ENCODE measurements around the gene TP53INP2. TPM values are rescaled to one million over a fixed set of nuclear protein-coding genes. Genes with fewer than 3 reads are reported as not detected.

The TP53INP2 gene
- total and polyA plus RNA-seq, 2 of the 13 experiments (the other 11 are each of a cell fraction or from before 2014, with no cell fraction given), result 5.2 to 18.8 TPM

GRCh38 chr20:34703424-34704176, 544 bp upstream of the TP53INP2 start (continued):
- no peak for TF ChIP-seq TFDP2 (CRISPR knock-in tag; IDR thresholded peaks at IDR 0.05)
- peak; percentile 58 for TF ChIP-seq XRCC5 (optimal IDR thresholded peaks at IDR 0.05; ENCODE audit: low read length)
- no peak for TF ChIP-seq JDP2 (CRISPR knock-in tag; IDR thresholded peaks at IDR 0.05; ENCODE audit: borderline replicate concordance)
- no peak for TF ChIP-seq ZNF607 (CRISPR knock-in tag; IDR thresholded peaks at IDR 0.05; ENCODE audit: borderline replicate concordance)
- TF ChIP-seq ZNF253 (CRISPR knock-in tag; IDR thresholded peaks at IDR 0.05; ENCODE audit: borderline replicate concordance), result 0 out of 2 replicates have a peak, but pooled peaks have one; percentile 15
- no peak for TF ChIP-seq CBX2 (IDR thresholded peaks at IDR 0.05; ENCODE audit: low read depth, low read length)
- peak; percentile 59 for TF ChIP-seq CBX2 (CRISPR knock-in tag; IDR thresholded peaks at IDR 0.05; ENCODE audit: low read depth)
- peak; percentile 72; the same call in 1 of the 2 replicates for TF ChIP-seq ZNF331 (CRISPR knock-in tag; IDR thresholded peaks at IDR 0.05)
- TF ChIP-seq TARDBP (CRISPR knock-in tag; IDR thresholded peaks at IDR 0.05), result peak; percentile 82
- TF ChIP-seq ZBTB1 (CRISPR knock-in tag; IDR thresholded peaks at IDR 0.05; ENCODE audit: borderline replicate concordance), result no peak
- TF ChIP-seq ZNF24 (IDR thresholded peaks at IDR 0.05), result no peak
- TF ChIP-seq ZKSCAN8 (CRISPR knock-in tag; IDR thresholded peaks at IDR 0.05; ENCODE audit: borderline replicate concordance), result peak; percentile 100
- TF ChIP-seq ZNF12 (CRISPR knock-in tag; IDR thresholded peaks at IDR 0.05), result no peak
- 0 out of 2 replicates have a peak, but pooled peaks have one; percentile 14 for TF ChIP-seq ZNF766 (CRISPR knock-in tag; IDR thresholded peaks at IDR 0.05; ENCODE audit: borderline replicate concordance)
- TF ChIP-seq ZNF260 (CRISPR knock-in tag; IDR thresholded peaks at IDR 0.05; ENCODE audit: borderline replicate concordance, low read depth), result no peak
- TF ChIP-seq ZNF713 (CRISPR knock-in tag; IDR thresholded peaks at IDR 0.05), result peak; percentile 56; the same call in 1 of the 2 replicates
- TF ChIP-seq, protein P1, sequence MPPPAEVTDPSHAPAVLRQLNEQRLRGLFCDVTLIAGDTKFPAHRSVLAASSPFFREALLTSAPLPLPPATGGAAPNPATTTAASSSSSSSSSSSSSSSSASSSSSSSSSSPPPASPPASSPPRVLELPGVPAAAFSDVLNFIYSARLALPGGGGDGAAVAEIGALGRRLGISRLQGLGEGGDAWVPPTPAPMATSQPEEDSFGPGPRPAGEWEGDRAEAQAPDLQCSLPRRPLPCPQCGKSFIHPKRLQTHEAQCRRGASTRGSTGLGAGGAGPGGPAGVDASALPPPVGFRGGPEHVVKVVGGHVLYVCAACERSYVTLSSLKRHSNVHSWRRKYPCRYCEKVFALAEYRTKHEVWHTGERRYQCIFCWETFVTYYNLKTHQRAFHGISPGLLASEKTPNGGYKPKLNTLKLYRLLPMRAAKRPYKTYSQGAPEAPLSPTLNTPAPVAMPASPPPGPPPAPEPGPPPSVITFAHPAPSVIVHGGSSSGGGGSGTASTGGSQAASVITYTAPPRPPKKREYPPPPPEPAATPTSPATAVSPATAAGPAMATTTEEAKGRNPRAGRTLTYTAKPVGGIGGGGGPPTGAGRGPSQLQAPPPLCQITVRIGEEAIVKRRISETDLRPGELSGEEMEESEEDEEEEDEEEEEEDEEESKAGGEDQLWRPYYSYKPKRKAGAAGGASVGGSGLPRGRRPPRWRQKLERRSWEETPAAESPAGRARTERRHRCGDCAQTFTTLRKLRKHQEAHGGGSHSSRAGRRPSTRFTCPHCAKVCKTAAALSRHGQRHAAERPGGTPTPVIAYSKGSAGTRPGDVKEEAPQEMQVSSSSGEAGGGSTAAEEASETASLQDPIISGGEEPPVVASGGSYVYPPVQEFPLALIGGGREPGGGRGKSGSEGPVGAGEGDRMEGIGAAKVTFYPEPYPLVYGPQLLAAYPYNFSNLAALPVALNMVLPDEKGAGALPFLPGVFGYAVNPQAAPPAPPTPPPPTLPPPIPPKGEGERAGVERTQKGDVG (CRISPR knock-in tag; IDR thresholded peaks at IDR 0.05; ENCODE audit: borderline replicate concordance), result peak; percentile 62; the same call in 1 of the 2 replicates
- TF ChIP-seq, protein P2, sequence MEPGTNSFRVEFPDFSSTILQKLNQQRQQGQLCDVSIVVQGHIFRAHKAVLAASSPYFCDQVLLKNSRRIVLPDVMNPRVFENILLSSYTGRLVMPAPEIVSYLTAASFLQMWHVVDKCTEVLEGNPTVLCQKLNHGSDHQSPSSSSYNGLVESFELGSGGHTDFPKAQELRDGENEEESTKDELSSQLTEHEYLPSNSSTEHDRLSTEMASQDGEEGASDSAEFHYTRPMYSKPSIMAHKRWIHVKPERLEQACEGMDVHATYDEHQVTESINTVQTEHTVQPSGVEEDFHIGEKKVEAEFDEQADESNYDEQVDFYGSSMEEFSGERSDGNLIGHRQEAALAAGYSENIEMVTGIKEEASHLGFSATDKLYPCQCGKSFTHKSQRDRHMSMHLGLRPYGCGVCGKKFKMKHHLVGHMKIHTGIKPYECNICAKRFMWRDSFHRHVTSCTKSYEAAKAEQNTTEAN (CRISPR knock-in tag; conservative IDR thresholded peaks at IDR 0.05), result no peak
- no peak for TF ChIP-seq TBL1XR1 (IDR thresholded peaks at IDR 0.05; ENCODE audit: borderline replicate concordance, low read length, partially characterized antibody)
- TF ChIP-seq ZNF563 (CRISPR knock-in tag; IDR thresholded peaks at IDR 0.05), result peak; percentile 18
- peak; percentile 27 for TF ChIP-seq ZNF777 (CRISPR knock-in tag; IDR thresholded peaks at IDR 0.05)
- TF ChIP-seq ELF1 (CRISPR knock-in tag; IDR thresholded peaks at IDR 0.05), result no peak
- TF ChIP-seq ZNF564 (CRISPR knock-in tag; IDR thresholded peaks at IDR 0.05), result peak; percentile 79; the same call in 1 of the 2 replicates
